ENCODE results near the gene ILRUN.
"Not testable (repeated sequence)": the region's sequence is repeated elsewhere in the genome, so short reads cannot be mapped to it uniquely, and the experiment has no call there.

ILRUN gene

DNA sequence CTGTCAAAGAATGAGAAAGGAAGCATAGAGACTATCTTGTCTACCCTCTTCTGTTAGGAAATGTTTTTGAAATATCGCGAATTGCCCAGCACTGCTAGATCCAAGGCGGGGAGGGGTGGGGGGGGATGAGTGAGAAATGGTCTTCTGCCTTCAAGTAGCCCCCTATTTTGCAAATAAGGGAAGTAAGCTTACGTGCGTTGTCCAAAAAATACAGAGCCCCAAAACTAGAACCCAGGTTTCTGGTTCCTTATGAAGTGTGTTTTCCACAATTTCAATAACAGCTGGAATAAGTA, 923 bp upstream of the ILRUN start:
- DNase-seq (ENCODE audit: low read depth): no peak

DNA sequence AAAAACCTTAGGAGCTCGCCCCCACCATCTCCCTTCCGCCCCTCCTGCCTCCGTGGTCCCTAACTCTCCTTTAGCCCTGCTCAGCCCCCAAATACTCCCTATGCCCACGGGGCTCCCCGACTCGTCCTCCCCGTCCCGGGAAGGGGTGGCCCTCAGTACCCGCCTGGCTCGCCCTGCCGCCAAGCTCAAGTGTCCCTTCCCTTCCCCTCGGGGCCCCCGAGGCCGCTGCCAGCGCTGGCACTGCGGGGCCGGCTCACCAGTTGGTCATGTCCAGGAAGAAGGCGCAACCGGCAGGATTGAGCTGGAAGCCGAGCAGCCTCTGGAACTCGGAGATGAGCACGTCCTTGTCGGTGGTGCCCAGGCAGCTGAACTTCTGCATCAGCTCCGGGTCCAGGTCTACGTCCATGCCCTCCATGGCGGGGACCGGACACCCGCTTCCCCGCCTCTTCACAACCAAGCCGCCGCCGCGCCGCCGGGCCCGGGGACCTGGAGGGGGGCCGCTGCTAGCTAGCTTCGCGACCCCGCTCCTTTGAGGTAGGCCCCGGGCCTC, 303 bp downstream of the ILRUN start:
- DNase-seq (ENCODE audit: low read depth): no peak

DNA sequence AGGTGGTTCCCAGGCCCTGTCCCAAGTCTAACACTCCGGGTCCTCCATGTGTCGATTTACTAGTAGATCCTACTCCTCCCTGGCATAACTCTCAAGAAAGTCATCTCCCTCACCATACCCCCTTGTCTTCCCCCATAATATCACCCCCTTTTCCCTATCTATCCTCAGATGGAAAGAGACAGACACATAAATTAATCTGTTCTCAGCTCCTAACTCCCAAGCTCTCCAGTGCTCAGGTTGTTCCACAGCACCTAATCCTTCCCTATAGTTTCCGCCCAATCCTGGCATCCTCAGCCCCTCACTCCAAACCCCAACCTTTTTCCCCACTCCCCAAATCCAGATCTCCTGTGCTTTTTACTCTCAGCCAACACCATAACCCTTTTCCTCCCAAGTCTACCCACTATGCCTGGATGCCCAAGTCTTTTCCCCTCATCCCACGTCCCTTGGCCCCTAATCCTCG, 808 bp downstream of the ILRUN start:
- DNase-seq (ENCODE audit: low read depth): no peak

DNA sequence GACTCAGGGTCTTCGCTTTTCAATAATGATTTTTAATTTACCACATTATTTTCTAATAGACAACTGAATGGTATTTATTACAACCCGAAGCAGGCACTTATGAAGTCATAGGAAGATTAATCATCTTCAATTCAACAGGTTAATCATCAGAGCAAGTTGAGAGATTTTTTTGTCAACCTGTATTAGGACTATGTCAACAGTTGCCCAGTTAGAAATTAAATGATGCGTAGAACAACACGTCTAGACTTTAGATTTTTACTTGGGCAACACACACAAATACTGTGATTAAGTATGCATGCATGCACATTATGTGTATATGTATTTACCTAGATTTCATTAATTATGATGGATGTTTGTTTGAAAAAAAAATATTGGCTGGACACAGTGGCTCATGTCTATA, 4.3 kb downstream of the ILRUN start:
- no peak for DNase-seq (ENCODE audit: low read depth)

GRCh38 chr6:34689742-34690141, 6.8 kb downstream of the ILRUN start:
- DNase-seq (ENCODE audit: low read depth): no peak

GRCh38 chr6:34688956-34689355, 7.6 kb downstream of the ILRUN start:
- no peak for DNase-seq (ENCODE audit: low read depth)

DNA sequence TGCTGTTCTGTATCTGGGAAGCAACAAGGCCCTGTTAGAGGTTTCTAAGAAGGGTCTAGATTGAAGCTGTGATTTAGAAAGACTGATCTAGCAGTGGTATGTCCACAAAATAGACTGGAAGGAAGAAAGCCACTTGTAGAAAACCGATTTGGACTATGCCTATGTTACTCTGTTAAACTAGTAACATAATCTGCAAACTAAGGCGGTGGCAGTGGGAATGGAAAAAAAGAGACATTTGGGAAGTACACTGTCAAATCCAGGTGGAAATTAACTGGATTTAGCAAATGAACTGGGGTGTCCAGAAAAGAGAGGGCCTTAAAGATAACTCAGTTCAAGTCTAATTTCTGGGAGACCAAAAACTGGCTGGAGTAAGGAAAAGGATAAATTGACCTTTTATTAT, 11.6 kb downstream of the ILRUN start:
- DNase-seq (ENCODE audit: low read depth): no peak

- no peak for DNase-seq (ENCODE audit: low read depth)
Observed at GRCh38 chr6:34684364-34684763, 12.2 kb downstream of the ILRUN start.

- DNase-seq (ENCODE audit: low read depth): no peak
Observed at GRCh38 chr6:34680802-34681515, 15.6 kb downstream of the ILRUN start.

- not testable (repeated sequence) for DNase-seq (ENCODE audit: low read depth)
Observed at GRCh38 chr6:34680313-34680712, 16.3 kb downstream of the ILRUN start.

DNA sequence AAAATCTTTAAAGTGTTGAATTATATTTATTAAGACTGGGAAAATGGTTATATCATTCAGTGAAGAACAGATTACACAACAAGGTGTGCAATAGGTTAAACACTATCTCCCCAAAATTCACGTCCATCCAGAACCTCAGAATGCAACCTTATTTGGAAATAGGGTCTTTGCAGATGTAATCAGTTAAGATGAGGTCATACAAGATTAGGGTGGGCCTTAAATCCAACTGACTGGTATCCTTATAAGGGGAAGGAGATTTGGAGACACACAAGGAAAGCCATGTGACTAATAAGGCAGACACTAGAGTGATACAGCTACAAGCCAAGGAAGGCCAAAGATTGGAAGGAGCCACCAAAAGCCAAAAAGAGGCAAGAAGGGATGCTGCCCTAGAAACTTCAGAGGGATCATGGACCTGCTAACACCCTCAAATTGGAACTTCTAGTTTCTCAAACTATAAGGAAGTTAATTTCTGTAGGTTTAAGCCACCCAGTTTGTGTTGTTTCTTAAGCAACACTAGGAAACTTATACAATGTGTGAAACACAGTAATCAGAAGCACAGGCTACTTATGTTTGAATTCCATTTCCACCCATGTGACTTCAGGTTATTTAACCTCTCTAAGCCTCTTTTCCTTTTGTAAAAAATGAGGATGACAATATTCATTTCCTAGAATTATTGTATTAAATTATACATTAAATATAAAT, 16.9 kb downstream of the ILRUN start:
- no peak for DNase-seq (ENCODE audit: low read depth)

DNA sequence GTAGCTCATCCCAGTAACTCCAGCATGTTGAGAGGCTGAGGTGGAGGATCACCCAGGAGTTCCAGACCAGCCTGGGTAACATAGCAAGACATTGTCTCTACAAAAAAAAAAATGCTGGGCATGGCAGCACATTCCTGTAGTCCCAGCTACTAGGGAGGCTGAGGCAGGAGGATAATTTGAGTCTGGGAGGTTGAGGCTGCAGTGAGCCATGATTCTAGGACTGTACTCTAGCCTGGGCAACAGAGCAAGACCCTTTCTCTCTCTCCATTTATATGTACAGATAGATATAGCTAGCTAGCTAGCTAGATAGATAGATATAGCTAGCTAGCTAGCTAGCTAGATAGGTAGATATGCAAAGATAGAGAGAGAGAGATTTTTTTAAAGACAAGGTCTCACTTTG, 20.4 kb downstream of the ILRUN start:
- DNase-seq (ENCODE audit: low read depth): no peak

DNA sequence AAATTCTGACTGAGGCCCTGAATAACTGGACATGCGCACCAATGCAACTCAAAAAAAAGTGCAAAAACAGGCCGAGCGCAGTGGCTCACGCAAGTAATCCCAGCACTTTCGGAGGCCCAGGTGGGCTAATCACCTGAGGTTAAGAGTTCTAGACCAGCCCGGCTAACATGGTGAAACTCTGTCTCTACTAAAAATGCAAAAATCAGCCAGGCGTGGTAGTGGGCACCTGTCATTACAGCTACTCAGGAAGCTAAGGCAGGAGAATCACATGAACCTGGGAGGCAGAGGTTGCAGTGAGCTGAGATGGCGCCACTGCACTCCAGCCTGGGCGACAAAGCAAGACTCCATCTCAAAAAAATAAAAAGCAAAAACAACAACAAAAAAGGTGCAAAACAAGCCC, 21.6 kb downstream of the ILRUN start:
- DNase-seq (ENCODE audit: low read depth): not testable (repeated sequence)

DNA sequence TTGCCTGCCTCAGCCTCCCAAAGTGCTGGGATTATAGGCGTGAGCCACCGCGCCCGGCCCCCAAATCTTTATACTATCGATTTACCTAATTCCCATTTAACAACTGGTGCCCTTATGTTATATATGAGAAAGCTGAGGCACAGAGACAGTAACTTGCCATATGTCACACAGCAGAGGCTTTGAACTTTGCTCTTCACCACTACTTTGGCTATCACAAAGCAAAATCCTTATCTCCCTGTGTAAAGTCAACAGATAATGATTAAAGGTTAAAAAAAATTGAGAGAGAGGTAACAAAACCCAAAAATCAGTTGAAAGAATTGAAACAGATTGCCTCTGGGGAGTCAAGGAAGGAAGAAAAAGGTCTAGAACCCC, 22.3 kb downstream of the ILRUN start:
- no peak for DNase-seq (ENCODE audit: low read depth)

GRCh38 chr6:34673064-34673463, 23.5 kb downstream of the ILRUN start:
- DNase-seq (ENCODE audit: low read depth): no peak

- no peak for DNase-seq (ENCODE audit: low read depth)
Observed at GRCh38 chr6:34672657-34673043, 23.9 kb downstream of the ILRUN start.

DNA sequence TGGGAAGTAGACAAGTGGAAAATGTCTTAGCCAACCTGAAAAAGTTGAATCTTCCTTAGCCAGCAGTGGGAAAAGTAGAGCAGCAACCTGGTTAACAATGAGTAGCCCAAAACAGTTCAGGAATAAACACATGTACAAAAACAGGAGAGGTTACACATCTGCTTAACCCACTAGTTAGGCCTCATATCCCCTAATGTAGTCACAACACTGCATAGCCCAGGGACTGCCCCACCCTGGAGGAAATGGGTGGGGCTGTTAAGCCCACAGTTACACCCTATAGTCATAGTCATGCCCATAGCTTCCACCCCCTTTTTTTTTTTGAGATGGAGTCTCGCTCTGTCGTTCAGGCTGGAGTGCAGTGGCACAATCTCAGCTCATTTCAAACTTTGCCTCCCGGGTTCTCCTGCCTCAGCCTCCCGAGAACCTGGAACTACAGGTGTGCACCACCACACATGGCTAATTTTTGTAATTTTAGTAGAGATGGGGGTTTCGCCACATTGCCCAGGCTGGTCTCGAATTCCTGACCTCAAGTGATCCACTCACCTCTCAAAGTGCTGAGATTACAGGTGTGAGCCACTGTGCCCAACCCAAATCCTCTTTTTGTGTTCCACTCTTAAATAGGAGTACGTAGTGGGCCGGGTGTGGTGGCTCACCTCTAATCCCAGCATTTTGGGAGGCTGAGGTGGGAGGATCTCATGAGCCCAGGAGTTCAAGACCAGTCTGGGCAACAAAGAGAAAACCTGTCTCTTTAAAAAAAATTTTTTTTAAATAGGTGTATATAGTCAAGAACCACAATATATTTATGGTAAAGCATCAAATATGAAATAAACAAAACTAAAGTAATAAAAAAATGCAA, 24.5 kb downstream of the ILRUN start:
- peak; percentile 63 for DNase-seq (ENCODE audit: low read depth)

DNA sequence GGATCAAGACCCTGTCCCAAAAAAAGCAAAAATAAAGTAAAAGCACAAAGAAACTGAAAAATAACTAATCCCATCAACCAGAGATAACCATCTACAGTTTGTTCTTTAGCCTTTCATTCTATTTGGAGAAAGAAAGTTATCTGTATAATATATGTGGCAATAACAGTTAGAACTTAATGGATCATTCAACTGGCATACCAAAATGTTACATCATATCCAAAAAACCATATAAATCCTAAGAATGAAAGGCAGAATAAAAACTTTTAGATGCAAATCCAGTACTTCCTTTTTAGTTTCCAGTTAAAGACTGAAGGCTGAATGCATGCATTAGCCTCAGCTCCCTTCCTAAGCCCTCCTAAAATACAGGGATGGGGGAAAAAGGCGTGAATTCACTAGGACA, 25.2 kb downstream of the ILRUN start:
- DNase-seq (ENCODE audit: low read depth): no peak

- not testable (repeated sequence) for DNase-seq (ENCODE audit: low read depth)
Observed at GRCh38 chr6:34668799-34669198, 27.8 kb downstream of the ILRUN start.

DNA sequence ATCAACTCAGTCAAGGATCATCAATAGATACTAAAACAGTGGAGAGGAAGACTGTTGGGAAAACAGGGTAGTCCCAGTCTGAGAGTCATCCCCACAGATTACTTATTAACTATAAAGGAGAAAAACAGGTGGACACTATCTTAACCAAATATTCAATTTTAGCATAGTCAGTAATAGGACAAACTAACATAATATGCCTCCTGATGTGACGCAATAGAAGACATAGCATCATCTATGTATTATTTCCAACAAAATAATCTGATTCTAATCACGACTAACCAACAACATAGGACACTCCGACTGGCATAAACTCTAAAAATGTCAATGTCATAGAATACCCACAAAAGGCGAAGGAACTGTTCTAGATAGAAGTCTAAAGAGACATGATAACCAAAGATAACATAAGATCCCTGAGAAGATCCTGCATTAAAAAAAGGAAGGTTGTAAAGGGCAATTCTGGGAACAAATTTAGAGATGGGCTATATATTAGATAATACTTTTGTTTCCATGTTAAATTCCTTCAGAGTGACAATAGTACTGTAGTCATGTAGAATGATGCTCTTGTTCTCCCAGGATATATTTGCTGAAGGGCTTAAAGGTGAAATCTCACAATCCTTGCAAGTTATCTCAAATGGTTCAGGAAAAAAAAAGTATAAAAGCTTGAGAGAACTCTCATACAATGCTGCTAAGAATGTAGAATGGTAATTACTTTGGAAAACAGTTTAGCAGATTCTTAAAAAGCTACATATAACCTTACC, 28.9 kb downstream of the ILRUN start:
- DNase-seq (ENCODE audit: low read depth): no peak

- DNase-seq (ENCODE audit: low read depth): no peak
Observed at GRCh38 chr6:34665019-34665418, 31.5 kb downstream of the ILRUN start.
